Measurements from ENCODE around the gene TSPAN4.

Gene TSPAN4

GRCh38 chr11:824292-824880, 18.3 kb upstream of the TSPAN4 start:
- no peak for DNase-seq (ENCODE audit: low read depth)

DNA sequence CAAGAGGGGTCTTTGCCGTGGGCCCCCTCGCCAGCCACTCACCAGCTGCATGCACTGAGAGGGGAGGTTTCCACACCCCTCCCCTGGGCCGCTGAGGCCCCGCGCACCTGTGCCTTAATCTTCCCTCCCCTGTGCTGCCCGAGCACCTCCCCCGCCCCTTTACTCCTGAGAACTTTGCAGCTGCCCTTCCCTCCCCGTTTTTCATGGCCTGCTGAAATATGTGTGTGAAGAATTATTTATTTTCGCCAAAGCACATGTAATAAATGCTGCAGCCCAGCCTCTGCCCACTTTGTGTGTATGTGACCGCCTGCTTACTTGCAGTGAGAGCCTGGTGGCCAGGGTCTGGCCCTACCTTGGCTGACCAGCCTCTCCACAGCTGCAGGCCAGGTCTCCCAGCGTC, 17.7 kb upstream of the TSPAN4 start:
- no peak for DNase-seq (ENCODE audit: low read depth)

- DNase-seq (ENCODE audit: low read depth) = no peak
Measured at GRCh38 chr11:825366-826226, 17.1 kb upstream of the TSPAN4 start.

DNA sequence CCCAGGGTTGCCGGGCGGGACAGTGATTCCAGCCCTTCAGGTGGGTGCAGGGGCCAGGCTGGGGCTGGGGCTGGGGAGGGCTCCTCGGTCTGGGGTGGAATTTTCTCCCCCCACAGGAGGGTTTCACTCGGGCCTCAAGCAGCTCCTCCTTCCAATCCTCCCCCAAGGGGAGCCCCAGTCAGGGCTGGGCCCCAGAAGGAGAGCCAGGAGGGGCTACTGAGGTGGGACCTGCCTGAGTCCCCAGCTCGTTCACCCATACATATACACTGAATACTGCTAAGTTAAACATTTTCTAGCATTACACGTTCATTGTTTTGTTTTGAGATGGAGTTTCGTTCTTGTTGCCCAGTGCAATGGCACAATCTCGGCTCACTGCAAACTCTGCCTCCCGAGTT, 16.4 kb upstream of the TSPAN4 start:
- no peak for DNase-seq (ENCODE audit: low read depth)

DNA sequence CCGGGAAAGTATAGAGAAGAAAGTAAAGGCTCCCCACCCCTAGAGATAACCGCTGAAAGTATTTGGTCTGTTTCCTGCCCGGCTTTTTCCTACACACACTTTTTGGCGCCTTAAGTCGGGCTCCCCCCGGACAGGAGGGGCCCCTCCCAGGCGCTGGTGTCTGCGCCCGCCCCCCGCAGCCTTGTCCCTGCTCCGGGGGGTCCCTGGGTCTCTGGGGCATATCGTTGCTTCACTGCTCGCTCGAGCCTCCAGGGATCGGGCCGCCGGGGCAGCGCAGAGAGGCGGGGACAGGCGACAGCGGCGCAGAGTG, 15.9 kb upstream of the TSPAN4 start:
- DNase-seq (ENCODE audit: low read depth) = no peak

- DNase-seq (ENCODE audit: low read depth) = no peak
Measured at GRCh38 chr11:827146-827896, 15.3 kb upstream of the TSPAN4 start.

DNA sequence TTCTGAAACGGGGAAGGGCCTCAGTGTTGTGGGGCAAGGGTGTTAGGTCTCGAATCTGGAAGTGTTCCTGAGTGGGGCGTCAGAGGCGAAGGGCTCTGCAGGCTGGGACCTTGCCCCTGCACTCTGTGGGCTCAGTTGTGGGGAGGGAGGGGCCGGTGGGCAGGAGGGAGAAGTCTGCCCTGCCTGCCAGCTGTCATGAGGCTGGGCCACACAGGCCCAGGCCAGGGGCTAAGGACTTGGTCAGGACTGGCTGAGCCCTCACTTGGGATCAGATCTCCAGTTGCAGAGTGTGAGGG, 14.8 kb upstream of the TSPAN4 start, which contains the start of gene CRACR2B:
TSS of gene CRACR2B (plus strand) at position 23 of the 296 bp plus-strand sequence. CDS start 689 bp downstream, outside the sequence.
- no peak for DNase-seq (ENCODE audit: low read depth)

- DNase-seq (ENCODE audit: low read depth) = no peak
Measured at GRCh38 chr11:828506-829175, 14.0 kb upstream of the TSPAN4 start.

- DNase-seq (ENCODE audit: low read depth) = no peak
Measured at GRCh38 chr11:829176-829846, 13.3 kb upstream of the TSPAN4 start.

DNA sequence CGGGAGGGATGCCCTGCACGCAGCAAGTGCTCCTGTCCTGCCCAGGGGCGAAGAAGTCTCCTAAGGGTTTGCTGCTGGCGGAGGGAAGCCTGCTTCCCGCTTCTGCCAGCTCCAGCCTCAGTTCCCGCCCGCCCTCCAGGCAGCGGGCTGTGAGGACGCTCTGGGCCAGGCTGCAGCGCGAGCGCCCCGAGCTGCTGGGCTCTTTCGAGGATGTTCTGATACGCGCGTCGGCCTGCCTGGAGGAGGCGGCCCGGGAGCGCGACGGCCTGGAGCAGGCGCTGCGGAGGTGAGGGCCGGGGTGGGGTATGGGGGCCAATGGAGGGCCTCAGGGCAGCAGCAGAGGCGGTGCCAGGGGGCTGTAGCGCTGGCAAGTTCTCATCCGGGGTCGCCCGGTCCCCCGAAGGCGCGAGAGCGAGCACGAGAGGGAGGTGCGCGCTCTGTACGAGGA, 12.8 kb upstream of the TSPAN4 start:
- DNase-seq (ENCODE audit: low read depth) = no peak

- DNase-seq (ENCODE audit: low read depth) = no peak
Measured at GRCh38 chr11:830295-831117, 12.1 kb upstream of the TSPAN4 start.

GRCh38 chr11:831118-831864, 11.4 kb upstream of the TSPAN4 start:
- no peak for DNase-seq (ENCODE audit: low read depth)

DNA sequence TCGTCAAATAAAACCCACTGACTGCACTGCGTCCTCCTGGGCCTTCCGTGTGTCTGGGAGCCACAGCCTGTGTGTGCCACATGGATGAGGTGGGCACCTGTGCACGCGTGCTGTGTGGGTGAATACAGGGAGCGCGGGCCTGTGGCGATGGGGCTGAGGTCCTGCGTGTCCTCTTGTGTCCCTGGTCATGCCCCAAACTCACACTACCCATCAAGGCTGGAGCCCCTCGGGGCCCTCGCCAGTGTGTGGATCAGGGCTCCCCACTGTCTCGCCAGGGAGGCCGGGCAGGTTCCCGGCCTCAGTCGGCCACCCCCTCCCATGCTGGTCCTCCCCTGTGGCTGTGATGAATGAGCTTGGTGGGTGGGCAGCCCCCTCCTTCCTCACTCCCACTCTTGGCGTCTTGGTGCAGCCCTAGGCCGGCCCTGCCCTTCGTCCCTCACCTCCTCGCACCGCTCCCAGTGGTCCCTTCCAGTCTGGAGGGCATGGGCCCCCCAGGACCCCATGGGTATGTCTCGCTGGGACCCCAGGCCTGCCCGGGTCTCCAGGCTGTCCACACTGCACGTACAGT, 10.6 kb upstream of the TSPAN4 start:
- DNase-seq (ENCODE audit: low read depth) = no peak

- no peak for DNase-seq (ENCODE audit: low read depth)
Measured at GRCh38 chr11:832529-833113, 10.0 kb upstream of the TSPAN4 start, which contains the start of gene CD151. Gene CD151, plus strand, starts transcription at chr11:832952. Its CDS starts 3,118 bp downstream, at chr11:836070.

DNA sequence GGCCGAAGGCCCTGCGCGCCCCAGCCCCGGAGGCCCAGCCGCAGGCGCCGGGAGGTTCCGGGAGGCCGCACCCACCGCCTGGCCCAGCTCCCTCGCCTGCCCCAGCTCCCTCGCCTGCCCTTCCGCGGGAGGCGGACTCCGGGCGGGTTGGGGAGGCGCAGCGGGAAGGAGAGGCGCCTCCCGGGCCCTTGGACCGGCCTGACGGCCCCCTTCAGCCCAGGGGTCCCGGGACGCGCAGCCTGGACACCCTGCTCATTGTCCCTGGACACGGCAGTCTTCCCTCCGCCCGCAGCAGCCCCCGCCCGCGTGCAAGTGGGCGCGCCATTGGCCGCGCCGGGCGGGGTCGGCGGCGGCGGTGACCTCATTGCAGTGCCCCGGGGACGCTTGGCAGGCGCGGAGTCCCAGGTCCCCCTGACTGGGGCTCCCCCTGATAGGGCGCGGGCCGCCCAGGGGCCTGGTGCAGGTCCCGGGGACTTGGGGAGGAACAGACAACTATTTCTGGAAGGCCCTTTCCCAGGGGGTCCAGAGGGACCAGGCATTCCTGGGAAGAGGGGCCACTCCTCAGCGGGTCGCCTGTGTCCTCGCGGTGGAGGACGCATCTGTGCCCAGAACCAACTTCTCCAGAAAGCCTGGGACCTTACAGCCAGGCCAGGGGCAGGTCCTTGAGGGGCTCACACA, 9.4 kb upstream of the TSPAN4 start:
- DNase-seq (ENCODE audit: low read depth) = no peak

GRCh38 chr11:833849-834311, 8.8 kb upstream of the TSPAN4 start:
- DNase-seq (ENCODE audit: low read depth) = no peak

DNA sequence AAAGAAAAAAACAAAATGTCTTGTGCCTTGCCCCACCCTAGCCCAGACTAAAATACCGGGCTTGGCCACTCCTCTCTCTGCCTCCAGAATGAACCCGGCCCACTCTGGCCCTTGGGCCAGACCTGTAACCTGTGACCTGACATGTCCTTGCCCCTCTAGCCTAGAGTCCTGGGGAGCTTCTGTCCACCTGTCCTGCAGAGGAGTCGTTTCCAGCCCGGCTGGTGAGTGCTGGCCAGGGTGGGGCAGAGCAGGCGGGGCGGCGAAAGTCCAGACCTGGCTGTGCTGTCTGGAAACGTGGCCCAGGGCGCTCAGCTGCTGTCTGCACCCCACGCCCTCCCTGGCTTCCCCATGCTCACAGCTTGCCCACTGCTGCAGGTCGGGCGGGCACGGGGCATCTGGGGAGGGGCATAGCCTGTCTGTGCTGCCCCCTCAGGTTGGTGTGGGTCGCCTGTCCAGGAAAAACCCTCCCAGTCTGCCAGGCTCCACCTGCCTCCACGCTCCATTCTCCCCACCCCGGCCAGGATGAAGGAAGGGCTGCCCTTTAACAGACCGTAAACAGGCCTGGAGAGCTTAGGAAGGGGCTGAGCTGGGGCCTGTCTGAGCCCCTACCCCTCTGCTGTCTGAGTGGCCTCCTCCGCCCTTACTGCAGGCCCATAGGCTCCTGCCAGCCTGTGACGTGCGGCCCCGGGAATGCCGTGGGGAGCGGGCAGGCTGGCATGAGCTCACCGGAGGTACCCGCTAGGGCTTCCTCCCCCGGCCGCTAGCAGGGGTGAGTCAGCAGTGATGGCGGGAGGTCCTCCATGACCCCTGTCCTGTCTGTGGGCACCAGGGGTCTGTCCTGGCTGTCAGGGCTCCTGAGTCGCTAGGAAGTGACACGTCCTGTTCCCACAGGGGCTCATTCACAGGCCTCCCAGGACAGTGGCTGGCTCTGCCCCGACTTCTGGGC, 8.0 kb upstream of the TSPAN4 start:
- no peak for DNase-seq (ENCODE audit: low read depth)

DNA sequence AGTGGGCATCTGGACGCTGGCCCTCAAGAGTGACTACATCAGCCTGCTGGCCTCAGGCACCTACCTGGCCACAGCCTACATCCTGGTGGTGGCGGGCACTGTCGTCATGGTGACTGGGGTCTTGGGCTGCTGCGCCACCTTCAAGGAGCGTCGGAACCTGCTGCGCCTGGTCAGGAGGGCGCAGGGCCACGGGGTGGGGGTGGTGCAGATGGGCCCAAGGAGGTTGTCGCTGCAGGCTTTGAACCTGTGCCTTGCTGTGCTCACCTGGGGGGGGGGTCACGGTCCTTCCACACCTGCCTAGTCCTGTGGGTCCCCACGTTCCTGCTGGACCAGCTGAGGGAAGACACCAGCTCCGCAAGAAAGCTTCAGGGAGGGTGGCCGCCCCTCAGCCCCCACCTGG, 6.4 kb upstream of the TSPAN4 start:
- no peak for DNase-seq (ENCODE audit: low read depth)
